Measurements from ENCODE around the gene RBM19. TPM values are rescaled to one million over a fixed set of nuclear protein-coding genes. Genes with fewer than 3 reads are reported as not detected.

Gene RBM19
- total and polyA plus RNA-seq, 4 donors: 17.9 to 33.6 (median 21.9) TPM

DNA sequence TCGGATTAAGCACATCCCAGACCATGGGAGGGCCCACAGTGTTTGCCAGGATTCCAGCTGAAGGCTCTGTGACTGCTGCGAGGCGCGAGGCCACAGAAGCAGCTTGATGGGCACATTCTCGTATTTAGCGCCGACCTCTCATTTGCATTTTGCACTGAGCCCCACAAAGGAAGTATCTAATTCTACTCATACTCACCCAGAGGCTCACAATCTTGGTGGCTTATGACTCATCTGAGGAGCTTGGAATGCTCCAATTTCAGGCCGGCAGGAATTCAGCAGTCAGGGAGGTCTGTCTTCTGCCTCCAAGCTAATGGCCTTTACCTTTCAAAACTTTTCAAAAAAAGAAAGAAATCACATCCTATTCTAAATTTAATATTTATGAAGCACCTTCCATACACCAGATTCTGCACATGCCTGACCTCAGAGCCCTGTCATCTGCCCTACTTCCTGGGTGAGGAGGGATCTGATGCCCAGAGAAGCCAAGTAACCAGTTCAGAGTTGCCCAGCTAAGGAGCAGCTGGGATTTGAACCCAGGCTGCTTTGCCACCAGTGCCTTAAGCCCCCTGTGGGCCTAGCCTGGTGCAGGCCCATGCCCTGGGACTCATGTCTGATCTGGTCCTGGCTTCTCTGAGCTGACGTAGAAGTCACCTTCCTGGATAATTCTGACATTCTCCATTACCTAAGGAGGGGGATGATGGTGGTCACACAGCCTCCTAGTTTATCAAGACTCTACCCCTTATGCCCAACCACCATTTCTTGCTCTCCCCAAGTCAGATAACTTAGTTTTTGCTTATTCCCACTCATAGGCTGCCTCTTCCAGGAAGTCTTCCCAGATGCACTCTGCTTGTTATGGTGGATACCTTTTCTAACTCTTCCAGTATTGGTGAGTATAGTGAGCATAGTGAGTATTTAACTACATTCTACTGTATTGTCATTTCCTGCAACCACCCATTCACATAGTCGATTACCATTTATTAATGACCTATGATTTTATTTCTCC, 198.9 kb downstream of the RBM19 start:
- TF ChIP-seq, protein P1, sequence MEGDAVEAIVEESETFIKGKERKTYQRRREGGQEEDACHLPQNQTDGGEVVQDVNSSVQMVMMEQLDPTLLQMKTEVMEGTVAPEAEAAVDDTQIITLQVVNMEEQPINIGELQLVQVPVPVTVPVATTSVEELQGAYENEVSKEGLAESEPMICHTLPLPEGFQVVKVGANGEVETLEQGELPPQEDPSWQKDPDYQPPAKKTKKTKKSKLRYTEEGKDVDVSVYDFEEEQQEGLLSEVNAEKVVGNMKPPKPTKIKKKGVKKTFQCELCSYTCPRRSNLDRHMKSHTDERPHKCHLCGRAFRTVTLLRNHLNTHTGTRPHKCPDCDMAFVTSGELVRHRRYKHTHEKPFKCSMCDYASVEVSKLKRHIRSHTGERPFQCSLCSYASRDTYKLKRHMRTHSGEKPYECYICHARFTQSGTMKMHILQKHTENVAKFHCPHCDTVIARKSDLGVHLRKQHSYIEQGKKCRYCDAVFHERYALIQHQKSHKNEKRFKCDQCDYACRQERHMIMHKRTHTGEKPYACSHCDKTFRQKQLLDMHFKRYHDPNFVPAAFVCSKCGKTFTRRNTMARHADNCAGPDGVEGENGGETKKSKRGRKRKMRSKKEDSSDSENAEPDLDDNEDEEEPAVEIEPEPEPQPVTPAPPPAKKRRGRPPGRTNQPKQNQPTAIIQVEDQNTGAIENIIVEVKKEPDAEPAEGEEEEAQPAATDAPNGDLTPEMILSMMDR (IDR thresholded peaks at IDR 0.05; ENCODE audit: control extremely low read depth, extremely low read depth): no peak
- ATAC-seq (ENCODE audit: insufficient read depth, low FRiP score) (no peak), DNase-seq (peak in 1 of 3 donors; percentile 10)
- H3K36me3 ChIP-seq (ENCODE audit: control insufficient read depth in 4 of 4, insufficient read depth in 4 of 4, low read length in 4 of 4): no peaks in the 10 kb centered on the region
- H3K4me1 ChIP-seq (ENCODE audit: control insufficient read depth in 5 of 5, insufficient read depth in 5 of 5, low read length in 5 of 5): no peaks in the 10 kb centered on the region
- peaks cover 0 to 15% (median 14%) of the 10 kb centered on the region in 3 donors for H3K27me3 ChIP-seq (ENCODE audit: control insufficient read depth in 3 of 3, insufficient read depth in 3 of 3, low read length in 2 of 3)
- no peak overlapping the region for H3K9ac ChIP-seq (ENCODE audit: insufficient read depth in 1 of 2, low read length in 2 of 2)
- peaks cover 0 to 8% (median 0%) of the 10 kb centered on the region in 4 donors for H3K9me3 ChIP-seq (ENCODE audit: control insufficient read depth in 4 of 4, insufficient read depth in 3 of 4, low read length in 3 of 4)
- H3K4me3 ChIP-seq: no peak overlapping the region
- WGBS, 2 donors: 54 to 76% methylated on average over 10 of the region's 10 CpGs
- no peak overlapping the region for H3K27ac ChIP-seq (ENCODE audit: low read depth in 1 of 2, low read length in 1 of 2)

Small RNAs within 50 kb of the gene (small RNA-seq; reads per million reads assigned to genes)
- gene DYNLL1P4 (ENCODE audit: low replicate concordance): not detected

Data from lung (tissue), 13 donors.